Peyer's patch (tissue), 4 donors: ENCODE measurements around the gene EIF6. TPM values are rescaled to one million over a fixed set of nuclear protein-coding genes. Genes with fewer than 3 reads are reported as not detected.
A peak's percentile ranks its signal among the peaks of the same experiment; 100 is the strongest.

ENCODE experiments used
- DNase-seq, 3 donors: peaks; one replicate each; pipeline ENCODE4 v3.0.0-alpha.2; 2017 to 2019
- H3K27ac ChIP-seq, 4 donors: fragments of 200-600 bp; sonication (generic); one replicate each; pipeline ENCODE4 v1.5.1; 2016 to 2019
- H3K27me3 ChIP-seq, 2 donors: fragments of 200-600 bp; sonication (generic); one replicate each; pipeline ENCODE4 v1.5.1; 2019
- H3K36me3 ChIP-seq, 3 donors: fragments of 200-600 bp; sonication (generic); one replicate each; pipeline ENCODE4 v1.5.1; 2016 to 2019
- H3K4me1 ChIP-seq, 4 donors: fragments of 200-600 bp; sonication (generic); one replicate each; pipeline ENCODE4 v1.5.1; 2016 to 2019
- H3K4me3 ChIP-seq, 4 donors: fragments of 200-600 bp; sonication (generic); 1 replicate in 3 of 4; 2 replicates in 1 of 4; pipeline ENCODE4 v1.5.1; 2016 to 2019; ENCODE audit warnings: mild to moderate bottlenecking in 1 of 4
- H3K9me3 ChIP-seq, 4 donors: fragments of 200-600 bp; sonication (generic); one replicate each; pipeline ENCODE4 v1.5.1; 2016 to 2019; ENCODE audit warnings: mild to moderate bottlenecking in 1 of 4
- CTCF ChIP-seq, 6 experiments: fragments of 450-650 bp in 4 of 6; fragments of 200-600 bp in 2 of 6; sonication (generic) in 1 of 6; IDR thresholded peaks; one replicate each; pipeline ENCODE4 v1.5.1; 2017 to 2019; ENCODE audit warnings: antibody characterized with exemption in 6 of 6, mild to moderate bottlenecking in 3 of 6, moderate library complexity in 1 of 6
- POLR2A ChIP-seq, 2 donors: fragments of 450-650 bp; IDR thresholded peaks; one replicate each; pipeline ENCODE4 v1.5.1; 2017; ENCODE audit warnings: antibody characterized with exemption in 2 of 2, mild to moderate bottlenecking in 2 of 2, moderate library complexity in 2 of 2
- total RNA-seq, 4 donors: library from RNA; depleted of rRNA; stranded (reverse); fragments of >200 nt; gene quantifications; one replicate each; pipeline ENCODE4 v1.1.0, GENCODE V29; 2016

Gene EIF6
- 100 to 1,000 TPM in 3 of 4 donors, 10 to 100 TPM in 1; 77.6 to 196 (median 157) TPM for total RNA-seq

DNA sequence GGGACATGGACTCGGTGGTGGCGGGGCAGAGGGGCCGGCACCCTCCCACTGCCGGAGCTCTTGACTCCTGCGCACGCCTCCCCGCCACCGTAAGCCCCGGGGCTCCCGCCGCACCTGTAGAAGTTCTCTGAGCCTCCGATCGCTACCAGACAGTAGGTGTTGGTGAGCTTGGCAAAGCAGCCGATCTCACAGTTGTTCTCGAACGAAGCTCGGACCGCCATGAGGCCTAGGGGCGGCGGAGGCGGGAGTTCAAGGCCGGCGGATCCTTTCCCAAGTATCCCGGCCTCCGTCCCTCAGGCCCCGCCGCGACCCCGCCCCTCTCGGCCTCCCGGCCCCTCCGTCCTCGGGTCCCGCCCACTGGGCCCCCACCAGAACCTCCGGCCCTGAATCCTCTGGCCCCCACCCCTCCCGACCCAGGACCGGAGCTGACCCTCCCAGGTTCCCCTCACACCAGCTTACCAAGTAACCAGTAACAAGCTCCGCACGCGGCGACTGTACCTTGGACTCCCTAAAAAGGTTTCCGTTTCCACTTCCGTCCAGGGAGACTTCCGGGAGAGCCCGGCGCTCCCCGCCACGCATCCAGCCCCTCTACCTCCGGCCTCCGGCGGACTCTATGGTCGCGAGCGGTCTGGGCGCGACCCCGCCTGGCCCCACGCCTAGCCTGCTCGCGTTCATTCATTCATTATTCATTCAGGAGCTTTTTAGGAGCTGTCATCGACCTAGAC lies at the start of gene EIF6:
Gene EIF6, minus strand, starts transcription at position 506 of the 725 bp plus-strand sequence. Its CDS starts 285 bp downstream, at position 221.
- no peaks in the 10 kb centered on the region for H3K9me3 ChIP-seq
- peak within 1 kb of the TSS; percentile 82 to 90 (median 85) for H3K27ac ChIP-seq
- peak; percentile 76 to 91 (median 87) for DNase-seq
- TF ChIP-seq CTCF (IDR thresholded peaks at IDR 0.05), result no peak
- TF ChIP-seq POLR2A (IDR thresholded peaks at IDR 0.05), result peak; percentile 47 to 69
- no peaks in the 10 kb centered on the region for H3K27me3 ChIP-seq
- H3K36me3 ChIP-seq, result peaks cover 0 to 19% (median 0%) of the 10 kb centered on the region in 3 donors
- peaks cover 5 to 27% (median 14%) of the 10 kb centered on the region in 4 donors for H3K4me1 ChIP-seq
- H3K4me3 ChIP-seq, result peak within 1 kb of the TSS; percentile 78 to 95 (median 89)

GRCh38 chr20:35333606-35334005 lies 49.0 kb upstream of the EIF6 start:
- peaks cover 0 to 1% (median 0%) of the 10 kb centered on the region in 4 donors for H3K4me1 ChIP-seq
- no peaks in the 10 kb centered on the region for H3K27me3 ChIP-seq
- TF ChIP-seq POLR2A (IDR thresholded peaks at IDR 0.05) (no peak), CTCF (IDR thresholded peaks at IDR 0.05) (no peak)
- no peak overlapping the region for H3K27ac ChIP-seq
- H3K4me3 ChIP-seq, result no peak overlapping the region
- DNase-seq, result no peak
- H3K9me3 ChIP-seq, result no peaks in the 10 kb centered on the region
- no peaks in the 10 kb centered on the region for H3K36me3 ChIP-seq

- TF ChIP-seq POLR2A (IDR thresholded peaks at IDR 0.05), result no peak
- no peak for TF ChIP-seq CTCF (IDR thresholded peaks at IDR 0.05)
- no peaks in the 10 kb centered on the region for H3K9me3 ChIP-seq
- no peak overlapping the region for H3K4me3 ChIP-seq
- H3K4me1 ChIP-seq, result peaks cover 0 to 11% (median 0%) of the 10 kb centered on the region in 4 donors
- DNase-seq, result no peak
- no peak overlapping the region for H3K27ac ChIP-seq
- H3K36me3 ChIP-seq, result no peaks in the 10 kb centered on the region
- H3K27me3 ChIP-seq, result no peaks in the 10 kb centered on the region
Observed at GRCh38 chr20:35332540-35333200, 48.1 kb upstream of the EIF6 start.

GRCh38 chr20:35329435-35330139 lies 45.0 kb upstream of the EIF6 start:
- no peak overlapping the region for H3K27ac ChIP-seq
- TF ChIP-seq POLR2A (IDR thresholded peaks at IDR 0.05), result no peak
- peak in 4 of 6 experiments; percentile 44 to 64 (median 58) for TF ChIP-seq CTCF (IDR thresholded peaks at IDR 0.05)
- H3K4me3 ChIP-seq, result no peak overlapping the region
- no peaks in the 10 kb centered on the region for H3K9me3 ChIP-seq
- H3K36me3 ChIP-seq, result no peaks in the 10 kb centered on the region
- peak in 2 of 3 donors; percentile 66 to 72 for DNase-seq
- H3K27me3 ChIP-seq, result no peaks in the 10 kb centered on the region
- H3K4me1 ChIP-seq, result peaks cover 0 to 33% (median 3%) of the 10 kb centered on the region in 4 donors

- Histone ChIP-seq H3K36me3 (no peaks in the 10 kb centered on the region), H3K4me3 (no peak overlapping the region), H3K27ac (peak overlapping the region in 1 of 4 donors; percentile 3), H3K4me1 (peaks cover 0 to 33% (median 3%) of the 10 kb centered on the region in 4 donors), H3K27me3 (no peaks in the 10 kb centered on the region), H3K9me3 (no peaks in the 10 kb centered on the region)
- TF ChIP-seq POLR2A (IDR thresholded peaks at IDR 0.05), result no peak
- no peak for TF ChIP-seq CTCF (IDR thresholded peaks at IDR 0.05)
- no peak for DNase-seq
Observed at GRCh38 chr20:35328689-35329088, 44.1 kb upstream of the EIF6 start.
